ENCODE results near the gene COL23A1. TPM values are rescaled to one million over a fixed set of nuclear protein-coding genes. Genes with fewer than 3 reads are reported as not detected.

Gene COL23A1
- total and polyA plus RNA-seq, 2 of the 8 experiments (the other 6 are each of a cell fraction or from before 2014, with no cell fraction given) = 3.1 to 4.7 TPM

DNA sequence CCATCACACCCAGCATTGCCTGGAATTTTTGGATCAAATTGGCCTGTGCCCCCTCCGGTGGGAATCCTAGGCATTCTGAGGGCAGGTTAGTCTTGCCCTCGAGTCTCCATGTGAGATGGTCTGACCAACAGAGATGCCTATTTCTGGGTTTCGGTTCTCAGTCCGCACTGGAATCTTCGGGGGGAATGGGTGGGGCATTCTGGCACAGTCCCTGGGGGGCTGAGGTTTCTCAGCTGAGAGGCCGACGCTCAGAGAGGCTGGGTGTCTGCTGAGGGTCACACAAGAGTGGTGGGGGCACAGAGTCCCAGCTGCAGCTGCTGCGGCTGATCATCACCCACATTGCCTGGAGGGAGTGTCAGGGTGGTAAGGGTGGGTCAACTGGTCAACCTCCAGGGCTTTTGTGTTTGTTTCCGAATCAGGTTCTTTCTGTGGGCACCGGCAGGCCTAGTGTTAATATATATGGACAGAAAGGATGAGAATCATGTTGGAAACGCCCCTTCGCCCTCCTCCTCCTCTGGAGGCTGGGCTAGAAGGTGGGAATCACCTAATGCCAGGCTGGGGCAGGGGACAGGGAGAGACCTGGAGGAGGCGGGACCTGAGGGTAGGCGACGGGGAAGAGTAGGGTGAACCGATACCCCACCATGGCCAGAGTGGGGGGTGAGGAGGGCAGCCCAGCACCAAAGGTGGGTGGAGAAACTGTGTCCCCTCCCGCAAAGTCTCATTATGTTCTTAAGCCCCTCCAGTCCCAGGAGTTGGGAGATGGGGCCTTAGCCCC is 208.1 kb downstream of the COL23A1 start (continued):
- TF ChIP-seq RAD21 (IDR thresholded peaks at IDR 0.05 in 1 of 2, conservative IDR thresholded peaks at IDR 0.05 in 1 of 2; ENCODE audit: low read depth in 2 of 2, low read length in 2 of 2) (no peak), SAP30 (IDR thresholded peaks at IDR 0.05; ENCODE audit: insufficient read depth, insufficient replicate concordance, low read length) (no peak), ATF3 (IDR thresholded peaks at IDR 0.05; ENCODE audit: insufficient read depth, low read depth, low read length) (no peak), SUZ12 (IDR thresholded peaks at IDR 0.05; ENCODE audit: low read length) (no peak), RBBP5 (IDR thresholded peaks at IDR 0.05; ENCODE audit: borderline replicate concordance, low read depth, low read length) (no peak), JUN (IDR thresholded peaks at IDR 0.05; ENCODE audit: low read depth, low read length) (no peak)

All from H1 (cell line).